ENCODE results near the gene DNASE1L2. TPM values are rescaled to one million over a fixed set of nuclear protein-coding genes. Genes with fewer than 3 reads are reported as not detected.
A peak's percentile ranks its signal among the peaks of the same experiment; 100 is the strongest.

DNASE1L2 gene
- polyA plus RNA-seq, 3 donors = 1.1 TPM; not detected in 2

DNA sequence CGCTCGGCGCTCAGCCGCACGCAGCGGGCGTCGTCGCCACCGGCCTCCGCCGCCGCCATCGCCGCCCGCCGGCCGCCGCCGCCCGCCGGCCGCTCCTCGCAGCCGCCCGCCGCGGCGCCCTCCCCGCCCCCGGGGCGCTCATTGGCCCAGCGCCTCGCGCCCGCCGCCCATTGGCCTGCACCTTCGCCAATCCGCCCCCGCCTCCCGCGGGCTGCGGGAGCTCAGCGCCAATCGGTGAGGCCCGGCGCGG, 21.6 kb upstream of the DNASE1L2 start, which contains the start of gene PGP:
PGP (minus strand) TSS at position 122 of the 250 bp plus-strand sequence; CDS start at position 59, 63 bp downstream.
- Histone ChIP-seq H3K27ac (ENCODE audit: low read depth in 1 of 2, low read length in 2 of 2) (peak within 1 kb of the TSS; percentile 82 to 89), H3K4me3 (replicated peaks in 1 of 3; ENCODE audit: low read depth in 2 of 3, low read length in 3 of 3) (peak within 1 kb of the TSS; percentile 60 to 83 (median 68)), H3K4me2 (replicated peaks; ENCODE audit: extremely low read depth, low read length, poor library complexity, severe bottlenecking) (peak within 1 kb of the TSS; percentile 87), H4K20me1 (ENCODE audit: insufficient read depth, low read length) (peaks cover 30% of the 10 kb centered on the region), H3K4me1 (ENCODE audit: control insufficient read depth in 1 of 2, insufficient read depth in 2 of 2, low read length in 2 of 2) (peaks cover 22 to 28% of the 10 kb centered on the region in 2 donors), H3K9me3 (replicated peaks in 1 of 2; ENCODE audit: control insufficient read depth in 1 of 2, insufficient read depth in 1 of 2, low read length in 2 of 2) (no peaks in the 10 kb centered on the region), H3K79me2 (ENCODE audit: insufficient read depth, low read length) (peaks cover 32% of the 10 kb centered on the region), H3K9ac (ENCODE audit: insufficient read depth, low read length, poor library complexity, severe bottlenecking) (peak within 1 kb of the TSS; percentile 85), H3K27me3 (ENCODE audit: control insufficient read depth in 2 of 2, insufficient read depth in 2 of 2, low read length in 2 of 2) (no peaks in the 10 kb centered on the region), H2AFZ (ENCODE audit: insufficient read depth, low read depth, low read length, poor library complexity, severe bottlenecking) (peak within 1 kb of the TSS; percentile 87), H3K36me3 (replicated peaks in 1 of 2; ENCODE audit: control insufficient read depth in 1 of 2, insufficient read depth in 2 of 2, low read length in 2 of 2) (peaks cover 3 to 8% of the 10 kb centered on the region in 2 donors)
- Mint-ChIP-seq H3K27me3 (ENCODE audit: low read depth in 3 of 3) (peaks cover 0 to 6% (median 0%) of the 10 kb centered on the region in 3 donors), H3K27ac (peak within 1 kb of the TSS; percentile 84 to 96 (median 92)), H3K4me3 (peak within 1 kb of the TSS; percentile 80 to 89), H3K36me3 (peaks cover 6 to 17% of the 10 kb centered on the region in 2 donors), H3K9me3 (peaks cover 0 to 2% (median 0%) of the 10 kb centered on the region in 7 donors), H3K4me1 (peaks cover 24% of the 10 kb centered on the region)
- no peak for TF ChIP-seq CTCF (IDR thresholded peaks at IDR 0.05)
- WGBS (ENCODE audit: insufficient coverage) = under 1% methylated on average over 48 of the region's 48 CpGs
- DNase-seq = no peak
- intact Hi-C loops (cut with micrococcal nuclease) = no loop called here

DNA sequence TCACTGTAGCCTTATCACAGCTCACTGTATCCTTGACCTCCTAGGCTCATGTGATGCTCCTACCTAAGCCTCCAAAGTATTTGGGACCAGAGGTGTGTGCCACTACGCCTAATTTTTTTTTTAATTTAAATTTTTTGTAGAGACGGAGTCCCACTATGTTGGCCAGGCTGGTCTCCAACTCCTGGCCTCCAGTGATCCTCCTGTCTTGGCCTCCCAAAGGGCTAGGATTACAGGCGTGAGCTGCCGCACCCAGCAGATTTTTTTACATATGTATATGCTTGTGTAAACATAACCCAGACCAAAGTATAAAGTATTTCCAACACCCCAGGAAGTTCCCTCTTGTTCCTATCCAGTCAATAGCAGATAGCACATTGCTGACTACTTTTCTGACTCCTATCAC, 19.9 kb upstream of the DNASE1L2 start:
- H3K4me3 Mint-ChIP-seq = no peak overlapping the region
- no peak overlapping the region for H2AFZ ChIP-seq (ENCODE audit: insufficient read depth, low read depth, low read length, poor library complexity, severe bottlenecking)
- H3K4me1 Mint-ChIP-seq = peaks cover 24% of the 10 kb centered on the region
- peak overlapping the region in 2 of 7 donors; percentile 18 to 20 for H3K27ac Mint-ChIP-seq
- peaks cover 2 to 5% of the 10 kb centered on the region in 2 donors for H3K36me3 ChIP-seq (replicated peaks in 1 of 2; ENCODE audit: control insufficient read depth in 1 of 2, insufficient read depth in 2 of 2, low read length in 2 of 2)
- H3K4me3 ChIP-seq (replicated peaks in 1 of 3; ENCODE audit: low read depth in 2 of 3, low read length in 3 of 3) = no peak overlapping the region
- no peak overlapping the region for H3K4me2 ChIP-seq (replicated peaks; ENCODE audit: extremely low read depth, low read length, poor library complexity, severe bottlenecking)
- H3K9me3 ChIP-seq (replicated peaks in 1 of 2; ENCODE audit: control insufficient read depth in 1 of 2, insufficient read depth in 1 of 2, low read length in 2 of 2) = no peaks in the 10 kb centered on the region
- peaks cover 0 to 7% (median 3%) of the 10 kb centered on the region in 3 donors for H3K27me3 Mint-ChIP-seq (ENCODE audit: low read depth in 3 of 3)
- no peak for DNase-seq
- peaks cover 6 to 9% of the 10 kb centered on the region in 2 donors for H3K36me3 Mint-ChIP-seq
- no CpG with 5 or more reads among the region's 4 CpGs for WGBS (ENCODE audit: insufficient coverage)
- no peaks in the 10 kb centered on the region for H3K27me3 ChIP-seq (ENCODE audit: control insufficient read depth in 2 of 2, insufficient read depth in 2 of 2, low read length in 2 of 2)
- no peak for TF ChIP-seq CTCF (IDR thresholded peaks at IDR 0.05)
- no peak overlapping the region for H3K9ac ChIP-seq (ENCODE audit: insufficient read depth, low read length, poor library complexity, severe bottlenecking)
- H4K20me1 ChIP-seq (ENCODE audit: insufficient read depth, low read length) = peaks cover 23% of the 10 kb centered on the region
- intact Hi-C loops (cut with micrococcal nuclease) = no loop called here
- H3K79me2 ChIP-seq (ENCODE audit: insufficient read depth, low read length) = peaks cover 27% of the 10 kb centered on the region
- H3K4me1 ChIP-seq (ENCODE audit: control insufficient read depth in 1 of 2, insufficient read depth in 2 of 2, low read length in 2 of 2) = peaks cover 22 to 28% of the 10 kb centered on the region in 2 donors
- H3K9me3 Mint-ChIP-seq = peaks cover 0 to 2% (median 0%) of the 10 kb centered on the region in 7 donors
- H3K27ac ChIP-seq (ENCODE audit: low read depth in 1 of 2, low read length in 2 of 2) = no peak overlapping the region
